Osteoblast (primary cell): Measurements from ENCODE around the gene CBLL1. TPM values are rescaled to one million over a fixed set of nuclear protein-coding genes. Genes with fewer than 3 reads are reported as not detected.
A peak's percentile ranks its signal among the peaks of the same experiment; 100 is the strongest.

Experiments used
- DNase-seq: peaks from one replicate; pipeline ENCODE4 v3.0.0; 2011; ENCODE audit warnings: low spot score, mixed read lengths; ENCODE audit not compliant: insufficient read length; ENCODE audit errors: missing footprints
- H2AFZ ChIP-seq: 2 replicates; pipeline ENCODE4 v1.6.0; 2011; ENCODE audit warnings: mild to moderate bottlenecking, low read length
- H3K27ac ChIP-seq: 2 replicates; pipeline ENCODE4 v1.5.1; 2011; ENCODE audit warnings: mild to moderate bottlenecking, low read depth, low read length, moderate library complexity
- H3K27me3 ChIP-seq: 2 replicates; pipeline ENCODE4 v1.6.0; 2012; ENCODE audit warnings: mild to moderate bottlenecking, control low read depth, inconsistent platforms, low read length, moderate library complexity; ENCODE audit not compliant: insufficient read depth
- H3K36me3 ChIP-seq: 2 replicates; pipeline ENCODE4 v1.5.1; 2011; ENCODE audit warnings: mild to moderate bottlenecking, low read length, control low read depth, moderate library complexity; ENCODE audit not compliant: insufficient read depth
- H3K4me1 ChIP-seq: 2 replicates; pipeline ENCODE4 v1.5.1; 2011; ENCODE audit warnings: mild to moderate bottlenecking, low read length, control low read depth, moderate library complexity; ENCODE audit not compliant: insufficient read depth
- H3K4me2 ChIP-seq: 2 replicates; pipeline ENCODE4 v1.6.0; 2011; ENCODE audit warnings: mild to moderate bottlenecking, low read length; ENCODE audit not compliant: insufficient read depth
- H3K4me3 ChIP-seq: fragments of 200-600 bp; sonication (generic); 3 replicates; pipeline ENCODE4 v1.5.1; 2012; ENCODE audit warnings: mild to moderate bottlenecking, low read length, inconsistent platforms; ENCODE audit not compliant: insufficient read depth
- H3K79me2 ChIP-seq: 2 replicates; pipeline ENCODE4 v1.6.0; 2012; ENCODE audit warnings: mild to moderate bottlenecking, low read length, control low read depth, inconsistent platforms; ENCODE audit not compliant: insufficient read depth
- H3K9me3 ChIP-seq: 2 replicates; pipeline ENCODE4 v1.5.1; 2011; ENCODE audit warnings: low read depth, low read length, control low read depth
- H4K20me1 ChIP-seq: 2 replicates; pipeline ENCODE4 v1.6.0; 2012; ENCODE audit warnings: mild to moderate bottlenecking, low read length, control low read depth; ENCODE audit not compliant: insufficient read depth
- total RNA-seq: library from RNA; depleted of rRNA; stranded (reverse); fragments of >200 nt; gene quantifications from 2 replicates; pipeline ENCODE4 v1.2.3, GENCODE V29; 2012
- TF ChIP-seq, protein P1 (sequence below): IDR thresholded peaks from 2 replicates; pipeline ENCODE4 v1.5.1; 2011; ENCODE audit warnings: mild to moderate bottlenecking, low read depth, low read length, moderate library complexity; ENCODE audit errors: extremely low read depth

CBLL1 gene
- total RNA-seq, 1 donor, result 25.7 TPM

DNA sequence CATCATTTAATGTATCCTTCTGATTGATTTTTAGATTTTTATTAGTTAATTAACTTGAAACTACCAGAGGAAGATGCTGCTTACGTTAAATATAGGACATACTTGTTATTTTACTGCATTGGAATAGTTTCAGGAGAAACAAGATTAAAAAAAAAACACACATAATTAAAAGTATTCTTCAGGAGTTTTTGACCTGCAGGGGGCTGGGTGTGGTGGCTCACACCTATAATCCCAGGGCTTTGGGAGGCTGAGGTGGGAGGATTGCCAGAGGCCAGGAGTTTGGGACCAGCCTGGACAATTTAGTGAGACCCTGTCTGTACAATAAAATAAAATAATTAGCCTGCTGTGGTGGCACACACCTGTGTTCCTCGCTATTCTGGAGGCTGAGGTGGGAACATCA is 10.7 kb downstream of the CBLL1 start:
- TF ChIP-seq, protein P1, sequence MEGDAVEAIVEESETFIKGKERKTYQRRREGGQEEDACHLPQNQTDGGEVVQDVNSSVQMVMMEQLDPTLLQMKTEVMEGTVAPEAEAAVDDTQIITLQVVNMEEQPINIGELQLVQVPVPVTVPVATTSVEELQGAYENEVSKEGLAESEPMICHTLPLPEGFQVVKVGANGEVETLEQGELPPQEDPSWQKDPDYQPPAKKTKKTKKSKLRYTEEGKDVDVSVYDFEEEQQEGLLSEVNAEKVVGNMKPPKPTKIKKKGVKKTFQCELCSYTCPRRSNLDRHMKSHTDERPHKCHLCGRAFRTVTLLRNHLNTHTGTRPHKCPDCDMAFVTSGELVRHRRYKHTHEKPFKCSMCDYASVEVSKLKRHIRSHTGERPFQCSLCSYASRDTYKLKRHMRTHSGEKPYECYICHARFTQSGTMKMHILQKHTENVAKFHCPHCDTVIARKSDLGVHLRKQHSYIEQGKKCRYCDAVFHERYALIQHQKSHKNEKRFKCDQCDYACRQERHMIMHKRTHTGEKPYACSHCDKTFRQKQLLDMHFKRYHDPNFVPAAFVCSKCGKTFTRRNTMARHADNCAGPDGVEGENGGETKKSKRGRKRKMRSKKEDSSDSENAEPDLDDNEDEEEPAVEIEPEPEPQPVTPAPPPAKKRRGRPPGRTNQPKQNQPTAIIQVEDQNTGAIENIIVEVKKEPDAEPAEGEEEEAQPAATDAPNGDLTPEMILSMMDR, result peak; percentile 18

DNA sequence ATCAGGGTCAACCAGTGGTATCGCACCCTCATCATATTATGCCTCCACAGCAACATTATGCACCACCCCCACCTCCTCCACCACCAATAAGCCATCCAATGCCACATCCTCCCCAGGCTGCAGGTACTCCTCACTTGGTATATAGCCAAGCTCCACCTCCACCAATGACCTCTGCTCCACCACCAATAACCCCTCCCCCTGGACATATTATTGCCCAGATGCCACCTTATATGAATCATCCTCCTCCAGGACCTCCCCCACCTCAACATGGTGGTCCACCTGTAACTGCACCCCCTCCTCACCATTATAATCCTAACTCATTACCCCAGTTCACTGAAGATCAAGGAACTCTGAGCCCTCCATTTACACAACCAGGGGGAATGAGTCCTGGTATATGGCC is 14.7 kb downstream of the CBLL1 start:
- Histone ChIP-seq H4K20me1 (no peaks in the 10 kb centered on the region), H3K27me3 (no peaks in the 10 kb centered on the region), H3K79me2 (no peaks in the 10 kb centered on the region), H3K36me3 (peaks cover 46% of the 10 kb centered on the region), H3K4me1 (no peaks in the 10 kb centered on the region), H3K4me3 (no peak overlapping the region), H3K27ac (no peak overlapping the region), H3K4me2 (no peak overlapping the region), H2AFZ (no peak overlapping the region), H3K9me3 (no peaks in the 10 kb centered on the region)
- no peak for DNase-seq
- TF ChIP-seq, protein P1, result no peak

More for the DNA sequence above, 10.7 kb downstream of the CBLL1 start:
- Histone ChIP-seq H3K27ac (no peak overlapping the region), H3K4me2 (no peak overlapping the region), H3K9me3 (no peaks in the 10 kb centered on the region), H3K4me1 (no peaks in the 10 kb centered on the region), H3K36me3 (peaks cover 65% of the 10 kb centered on the region), H4K20me1 (peaks cover 4% of the 10 kb centered on the region), H3K27me3 (no peaks in the 10 kb centered on the region), H3K79me2 (peaks cover 19% of the 10 kb centered on the region), H3K4me3 (no peak overlapping the region), H2AFZ (no peak overlapping the region)
- peak; percentile 27 for DNase-seq

DNA sequence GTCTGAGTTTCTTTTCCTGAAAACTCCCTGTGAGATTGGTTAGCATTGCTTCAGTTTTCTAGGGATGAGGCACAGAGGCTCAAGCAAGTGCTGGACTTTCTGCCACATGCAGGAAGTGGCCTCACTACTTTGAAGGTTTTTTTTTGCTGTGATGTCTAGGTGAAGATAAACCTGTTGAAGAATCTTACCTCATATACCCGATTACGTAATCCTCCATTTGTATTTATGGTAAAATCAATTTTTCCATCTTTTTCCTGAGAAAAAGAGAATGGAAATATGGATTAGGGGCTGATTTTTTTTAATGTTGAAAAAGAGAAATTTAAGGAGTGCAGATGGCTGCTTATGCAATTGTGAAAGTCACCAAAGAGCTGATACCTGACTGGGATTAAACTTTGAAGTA is 23.4 kb downstream of the CBLL1 start:
- peaks cover 13% of the 10 kb centered on the region for H3K27me3 ChIP-seq
- no peaks in the 10 kb centered on the region for H3K79me2 ChIP-seq
- no peak overlapping the region for H3K4me3 ChIP-seq
- H3K9me3 ChIP-seq, result no peaks in the 10 kb centered on the region
- TF ChIP-seq, protein P1, result no peak
- H3K4me1 ChIP-seq, result no peaks in the 10 kb centered on the region
- no peaks in the 10 kb centered on the region for H4K20me1 ChIP-seq
- no peak overlapping the region for H3K4me2 ChIP-seq
- H3K27ac ChIP-seq, result no peak overlapping the region
- no peak overlapping the region for H2AFZ ChIP-seq
- H3K36me3 ChIP-seq, result no peaks in the 10 kb centered on the region
- no peak for DNase-seq

DNA sequence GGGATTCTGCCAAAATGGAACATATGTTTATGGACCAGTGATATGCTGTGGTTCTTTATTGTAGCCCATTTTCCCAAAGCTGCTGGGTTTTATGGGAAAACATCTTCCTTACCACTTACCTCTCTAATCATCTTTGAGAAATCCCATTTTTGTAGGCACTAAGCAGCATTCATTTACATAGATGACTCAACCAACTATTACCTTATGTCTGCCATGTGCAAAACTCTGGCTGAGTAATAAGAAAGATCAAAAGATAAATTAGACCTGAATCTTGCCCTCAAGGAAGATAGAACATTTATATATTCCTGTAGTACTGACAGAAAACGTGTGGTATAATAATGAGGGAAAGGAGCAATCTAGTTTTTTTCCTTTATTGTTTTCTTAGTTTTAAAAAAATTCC is 24.3 kb downstream of the CBLL1 start:
- Histone ChIP-seq H3K4me2 (no peak overlapping the region), H3K9me3 (no peaks in the 10 kb centered on the region), H3K36me3 (no peaks in the 10 kb centered on the region), H3K27ac (no peak overlapping the region), H3K27me3 (peaks cover 13% of the 10 kb centered on the region), H3K79me2 (no peaks in the 10 kb centered on the region), H2AFZ (no peak overlapping the region), H3K4me1 (no peaks in the 10 kb centered on the region), H3K4me3 (no peak overlapping the region), H4K20me1 (no peaks in the 10 kb centered on the region)
- DNase-seq, result no peak
- TF ChIP-seq, protein P1, result no peak
